Measurements from ENCODE around the gene TMC2. TPM values are rescaled to one million over a fixed set of nuclear protein-coding genes. Genes with fewer than 3 reads are reported as not detected.
"Not testable (repeated sequence)": the region's sequence is repeated elsewhere in the genome, so short reads cannot be mapped to it uniquely, and the experiment has no call there.

The TMC2 gene, protein sequence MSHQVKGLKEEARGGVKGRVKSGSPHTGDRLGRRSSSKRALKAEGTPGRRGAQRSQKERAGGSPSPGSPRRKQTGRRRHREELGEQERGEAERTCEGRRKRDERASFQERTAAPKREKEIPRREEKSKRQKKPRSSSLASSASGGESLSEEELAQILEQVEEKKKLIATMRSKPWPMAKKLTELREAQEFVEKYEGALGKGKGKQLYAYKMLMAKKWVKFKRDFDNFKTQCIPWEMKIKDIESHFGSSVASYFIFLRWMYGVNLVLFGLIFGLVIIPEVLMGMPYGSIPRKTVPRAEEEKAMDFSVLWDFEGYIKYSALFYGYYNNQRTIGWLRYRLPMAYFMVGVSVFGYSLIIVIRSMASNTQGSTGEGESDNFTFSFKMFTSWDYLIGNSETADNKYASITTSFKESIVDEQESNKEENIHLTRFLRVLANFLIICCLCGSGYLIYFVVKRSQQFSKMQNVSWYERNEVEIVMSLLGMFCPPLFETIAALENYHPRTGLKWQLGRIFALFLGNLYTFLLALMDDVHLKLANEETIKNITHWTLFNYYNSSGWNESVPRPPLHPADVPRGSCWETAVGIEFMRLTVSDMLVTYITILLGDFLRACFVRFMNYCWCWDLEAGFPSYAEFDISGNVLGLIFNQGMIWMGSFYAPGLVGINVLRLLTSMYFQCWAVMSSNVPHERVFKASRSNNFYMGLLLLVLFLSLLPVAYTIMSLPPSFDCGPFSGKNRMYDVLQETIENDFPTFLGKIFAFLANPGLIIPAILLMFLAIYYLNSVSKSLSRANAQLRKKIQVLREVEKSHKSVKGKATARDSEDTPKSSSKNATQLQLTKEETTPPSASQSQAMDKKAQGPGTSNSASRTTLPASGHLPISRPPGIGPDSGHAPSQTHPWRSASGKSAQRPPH
- polyA plus RNA-seq (ENCODE audit: insufficient read length in 4 of 4): under 1 TPM; 0.09 to 0.44 (median 0.13) TPM

DNA sequence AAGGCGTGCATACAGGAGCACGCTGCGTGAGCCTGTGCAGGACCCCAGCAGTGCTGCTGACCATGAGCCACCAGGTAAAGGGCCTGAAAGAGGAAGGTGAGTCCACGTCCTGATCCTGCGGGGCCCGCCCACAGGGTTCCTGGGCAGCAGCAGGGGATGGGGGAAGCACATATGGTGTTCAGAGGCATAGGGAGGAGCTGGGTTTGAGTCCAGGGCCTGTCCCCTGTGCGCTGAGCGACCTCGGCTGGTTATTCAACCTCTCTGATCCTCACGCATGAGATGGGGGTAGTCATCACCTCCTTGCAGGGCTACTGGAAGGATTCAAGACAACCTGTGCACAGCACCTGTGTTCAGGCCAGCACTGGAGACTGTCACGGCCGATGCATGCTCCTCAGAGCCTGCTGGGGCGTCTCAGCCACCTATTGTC is at the start of gene TMC2:
Gene TMC2 (plus strand): TSS at position 14 of the 427 bp plus-strand sequence. CDS start 49 bp downstream, at position 63.
- DNase-seq (ENCODE audit: low read depth in 4 of 4, low spot score in 3 of 4): no peak

DNA sequence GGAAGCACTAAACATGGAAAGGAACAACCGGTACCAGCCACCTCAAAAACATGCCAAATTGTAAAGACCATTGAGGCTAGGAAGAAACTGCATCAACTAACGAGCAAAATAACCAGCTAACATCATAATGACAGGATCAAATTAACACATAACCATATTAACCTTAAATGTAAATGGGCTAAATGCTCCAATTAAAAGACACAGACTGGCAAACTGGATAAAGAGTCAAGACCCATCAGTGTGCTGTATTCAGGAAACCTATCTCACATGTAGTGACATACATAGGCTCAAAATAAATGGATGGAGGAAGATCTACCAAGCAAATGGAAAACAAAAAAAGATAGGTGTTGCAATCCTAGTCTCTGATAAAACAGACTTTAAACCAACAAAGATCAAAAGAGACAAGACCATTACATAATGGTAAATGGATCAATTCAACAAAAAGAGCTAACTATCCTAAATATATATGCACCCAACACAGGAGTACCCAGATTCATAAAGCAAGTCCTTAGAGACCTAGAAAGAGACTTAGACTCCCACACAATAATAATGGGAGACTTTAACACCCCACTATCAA is 33.5 kb upstream of the TMC2 start:
- not testable (repeated sequence) for DNase-seq (ENCODE audit: low read depth in 4 of 4, low spot score in 3 of 4)

GRCh38 chr20:2504803-2505202 is 31.6 kb upstream of the TMC2 start:
- DNase-seq (ENCODE audit: low read depth in 4 of 4, low spot score in 3 of 4): not testable (repeated sequence)

DNA sequence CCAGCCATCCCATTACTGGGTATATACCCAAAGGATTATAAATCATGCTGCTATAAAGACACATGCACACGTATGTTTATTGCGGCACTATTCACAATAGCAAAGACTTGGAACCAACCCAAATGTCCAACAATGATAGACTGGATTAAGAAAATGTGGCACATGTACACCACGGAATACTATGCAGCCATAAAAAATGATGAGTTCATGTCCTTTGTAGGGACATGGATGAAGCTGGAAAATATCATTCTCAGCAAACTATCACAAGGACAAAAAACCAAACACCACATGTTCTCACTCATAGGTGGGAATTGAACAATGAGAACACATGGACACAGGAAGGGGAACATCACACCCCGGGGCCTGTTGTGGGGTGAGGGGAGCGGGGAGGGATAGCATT is 29.9 kb upstream of the TMC2 start:
- DNase-seq (ENCODE audit: low read depth in 4 of 4, low spot score in 3 of 4): not testable (repeated sequence)

GRCh38 chr20:2507464-2507863 is 28.9 kb upstream of the TMC2 start:
- DNase-seq (ENCODE audit: low read depth in 4 of 4, low spot score in 3 of 4): no peak

DNA sequence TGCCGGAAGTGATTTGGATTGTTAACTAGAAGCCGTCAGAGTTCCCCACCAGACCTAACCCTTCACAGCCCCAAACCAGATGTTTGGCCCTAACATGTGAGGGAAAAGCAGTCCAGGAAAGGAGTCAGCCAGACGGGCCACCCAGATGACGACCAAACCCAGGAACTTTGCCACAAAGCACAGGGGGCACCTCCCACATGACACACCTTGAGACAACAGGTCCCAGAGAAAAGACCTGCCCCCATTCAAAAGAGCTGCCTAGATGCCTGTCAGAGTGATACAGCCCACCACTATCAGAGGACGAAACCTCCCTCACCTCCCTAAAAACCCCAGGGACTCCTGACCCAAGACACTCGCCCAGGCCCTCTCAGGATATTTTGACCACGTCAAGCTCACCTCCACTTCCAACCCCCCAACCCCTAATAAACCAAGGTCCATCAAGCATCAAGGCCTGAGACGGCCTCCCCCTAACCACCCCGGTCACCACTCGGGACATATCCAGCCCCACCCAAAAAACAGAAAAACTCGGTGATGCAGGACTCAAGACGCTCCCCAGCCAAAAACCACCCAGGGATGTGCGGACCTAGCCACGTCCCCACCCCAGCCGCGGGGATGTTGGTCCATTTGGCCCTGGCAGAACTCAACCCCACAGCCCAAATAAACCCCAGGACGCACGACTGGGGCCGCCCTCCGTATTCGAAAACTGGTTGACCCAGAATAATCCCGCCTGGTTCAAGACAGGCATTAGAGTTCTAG is 28.3 kb upstream of the TMC2 start:
- no peak for DNase-seq (ENCODE audit: low read depth in 4 of 4, low spot score in 3 of 4)

GRCh38 chr20:2508631-2509467 is 27.5 kb upstream of the TMC2 start, which contains the start of gene ZNF343:
Gene ZNF343 (minus strand): TSS chr20:2508915. CDS start chr20:2493895, 15,020 bp downstream.
- peak; percentile 73 to 84 (median 78) for DNase-seq (ENCODE audit: low read depth in 4 of 4, low spot score in 3 of 4)

- no peak for DNase-seq (ENCODE audit: low read depth in 4 of 4, low spot score in 3 of 4)
These were observed 26.9 kb upstream of the TMC2 start for GRCh38 chr20:2509468-2509781.

DNA sequence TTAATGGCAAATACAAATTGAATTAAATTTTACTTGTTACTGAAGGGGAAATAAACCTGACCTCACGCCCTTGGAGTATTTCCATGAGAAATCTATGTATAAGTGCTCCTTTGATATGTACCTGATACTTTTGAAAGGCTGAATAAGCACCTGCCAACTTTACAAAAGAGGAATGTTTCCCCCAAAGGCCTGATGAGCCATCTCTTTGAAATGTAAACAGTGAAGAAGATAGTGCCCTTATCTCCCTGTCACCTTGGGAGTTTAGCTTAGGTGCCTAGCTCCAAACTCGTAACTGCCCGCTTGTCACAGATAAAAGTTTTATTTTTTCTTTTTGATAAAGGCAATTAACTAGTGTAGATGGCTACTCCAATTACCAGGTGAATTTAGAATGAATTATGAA is 26.6 kb upstream of the TMC2 start:
- DNase-seq (ENCODE audit: low read depth in 4 of 4, low spot score in 3 of 4): no peak

DNA sequence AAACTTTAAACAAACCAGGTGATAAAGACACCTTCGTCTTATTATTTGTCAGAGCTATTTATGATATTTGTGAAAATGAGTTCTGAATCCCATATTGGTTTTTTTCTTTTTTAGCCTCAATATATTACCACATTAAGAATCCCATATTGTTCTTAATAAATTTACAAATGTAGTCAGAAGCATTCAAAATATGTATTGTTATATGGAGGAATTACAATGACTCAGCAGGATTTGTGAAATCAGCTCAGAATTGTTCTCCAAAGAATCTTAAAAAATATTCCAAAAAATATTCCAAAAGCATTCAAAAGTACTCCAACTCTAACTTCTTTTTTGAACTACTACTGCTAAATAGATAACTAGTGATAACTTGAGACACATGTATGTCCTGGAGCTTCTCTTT is 21.2 kb upstream of the TMC2 start:
- DNase-seq (ENCODE audit: low read depth in 4 of 4, low spot score in 3 of 4): no peak

DNA sequence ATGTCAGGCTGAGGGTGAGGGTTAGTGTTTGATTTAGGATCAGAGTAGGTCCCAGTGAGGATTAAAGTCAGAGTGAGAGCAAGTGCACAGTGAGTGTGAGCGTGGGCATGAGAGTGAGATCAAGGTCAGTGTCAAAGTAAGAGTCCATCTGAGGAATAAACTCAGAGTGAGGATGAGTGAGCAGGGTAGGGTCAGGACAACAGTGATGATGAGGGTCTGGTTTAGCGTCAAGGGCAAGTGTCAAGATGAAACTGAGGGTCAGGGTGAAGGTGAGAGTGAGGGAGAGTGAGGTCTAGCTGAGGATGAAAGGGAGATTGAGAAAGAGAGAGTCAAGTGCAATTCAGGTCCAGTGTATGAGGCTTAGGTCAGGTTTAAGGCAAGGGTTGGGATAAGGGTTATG is 20.0 kb upstream of the TMC2 start:
- no peak for DNase-seq (ENCODE audit: low read depth in 4 of 4, low spot score in 3 of 4)

- no peak for DNase-seq (ENCODE audit: low read depth in 4 of 4, low spot score in 3 of 4)
These were observed 18.3 kb upstream of the TMC2 start for GRCh38 chr20:2518096-2518495.

GRCh38 chr20:2518558-2518957 is 17.8 kb upstream of the TMC2 start:
- no peak for DNase-seq (ENCODE audit: low read depth in 4 of 4, low spot score in 3 of 4)

- no peak for DNase-seq (ENCODE audit: low read depth in 4 of 4, low spot score in 3 of 4)
These were observed 17.1 kb upstream of the TMC2 start for GRCh38 chr20:2519115-2519809.

GRCh38 chr20:2520617-2521016 is 15.8 kb upstream of the TMC2 start:
- no peak for DNase-seq (ENCODE audit: low read depth in 4 of 4, low spot score in 3 of 4)

DNA sequence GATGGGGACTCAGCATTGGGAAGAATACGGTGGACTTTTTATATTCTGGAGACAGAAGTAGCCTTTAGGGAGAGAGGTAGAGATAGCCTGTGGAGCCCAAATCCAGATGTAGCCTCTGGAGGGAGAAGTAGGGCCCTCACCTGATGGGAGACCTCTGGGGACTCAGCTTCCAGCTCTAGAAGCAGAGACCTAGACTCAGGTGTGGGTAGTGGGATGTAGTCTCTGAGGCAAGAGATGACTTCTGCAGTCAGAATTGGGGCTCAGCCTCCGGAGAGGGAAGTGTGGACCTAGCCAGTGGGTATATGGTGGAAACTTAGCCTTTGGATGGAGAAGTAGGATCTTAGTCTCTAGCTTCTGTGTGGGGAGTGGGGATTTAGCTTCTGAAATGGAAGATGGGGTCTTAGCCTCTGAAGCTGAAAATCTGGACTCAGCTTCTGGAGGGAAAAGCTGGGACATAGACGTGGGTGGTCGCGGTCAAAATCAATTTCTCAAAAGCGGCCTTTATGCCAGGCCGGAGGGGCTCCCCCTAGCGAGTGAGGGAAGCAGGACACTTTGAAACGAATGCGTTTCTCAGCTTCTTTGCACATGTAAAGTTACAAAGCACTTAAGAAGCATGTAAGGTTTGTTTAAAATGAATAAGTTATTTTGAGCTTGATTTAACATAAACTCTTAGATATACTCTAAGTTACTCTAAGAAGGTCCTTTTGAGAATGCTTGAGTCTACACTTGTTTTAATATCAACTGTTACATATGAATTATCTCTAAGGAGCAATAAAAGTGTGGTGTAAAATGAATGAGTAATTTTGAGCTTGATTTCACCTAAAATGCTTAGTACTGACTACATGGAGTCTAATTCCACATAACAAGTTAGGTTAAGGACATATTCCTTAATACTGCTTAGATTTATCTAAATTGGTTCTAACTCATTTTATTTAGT is 14.7 kb upstream of the TMC2 start:
- DNase-seq (ENCODE audit: low read depth in 4 of 4, low spot score in 3 of 4): no peak

- DNase-seq (ENCODE audit: low read depth in 4 of 4, low spot score in 3 of 4): not testable (repeated sequence)
These were observed 13.4 kb upstream of the TMC2 start for GRCh38 chr20:2522826-2523429.
